Immature natural killer cell (primary cell): ENCODE data around the gene FIBIN. TPM values are rescaled to one million over a fixed set of nuclear protein-coding genes. Genes with fewer than 3 reads are reported as not detected.
"Not testable (repeated sequence)": the region's sequence is repeated elsewhere in the genome, so short reads cannot be mapped to it uniquely, and the experiment has no call there.

ENCODE experiments used
- DNase-seq, 3 donors: peaks; one replicate each; pipeline ENCODE4 v3.0.0; 2022; ENCODE audit warnings: mixed read lengths in 1 of 3
- H3K27ac Mint-ChIP-seq, 6 donors: one replicate each; pipeline ENCODE4 v1.8.0; 2020; ENCODE audit warnings: mixed read lengths in 6 of 6, mild to moderate bottlenecking in 5 of 6, inconsistent platforms in 4 of 6, moderate library complexity in 3 of 6
- H3K27me3 Mint-ChIP-seq, 3 donors: one replicate each; pipeline ENCODE4 v1.8.0; 2020 to 2021; ENCODE audit warnings: low read depth in 3 of 3, mild to moderate bottlenecking in 3 of 3, mixed read lengths in 3 of 3, moderate library complexity in 3 of 3, inconsistent platforms in 1 of 3
- H3K36me3 Mint-ChIP-seq, 3 donors: one replicate each; pipeline ENCODE4 v1.8.0; 2020; ENCODE audit warnings: mixed read lengths in 3 of 3, inconsistent platforms in 2 of 3, mild to moderate bottlenecking in 2 of 3
- H3K4me1 Mint-ChIP-seq, 2 donors: one replicate each; pipeline ENCODE4 v1.8.0; 2020; ENCODE audit warnings: inconsistent platforms in 2 of 2, mild to moderate bottlenecking in 2 of 2, mixed read lengths in 2 of 2, moderate library complexity in 1 of 2
- H3K4me3 Mint-ChIP-seq, 5 donors: one replicate each; pipeline ENCODE4 v1.8.0; 2020; ENCODE audit warnings: mild to moderate bottlenecking in 5 of 5, mixed read lengths in 5 of 5, inconsistent platforms in 3 of 5, moderate library complexity in 3 of 5
- H3K9me3 Mint-ChIP-seq, 6 donors: one replicate each; pipeline ENCODE4 v1.8.0; 2020; ENCODE audit warnings: mild to moderate bottlenecking in 6 of 6, mixed read lengths in 6 of 6, inconsistent platforms in 4 of 6, moderate library complexity in 3 of 6
- polyA plus RNA-seq, 3 donors: library from polyadenylated mRNA; unstranded; fragments of 300-500 nt; fragmentation: Illumina TruSeq; gene quantifications; one replicate each; pipeline ENCODE4 v1.2.3, GENCODE V29; 2021

Gene FIBIN
- polyA plus RNA-seq, 3 donors from 2014 or later: not detected

- H3K27me3 Mint-ChIP-seq: no peaks in the 10 kb centered on the region
- peaks cover 3 to 34% (median 9%) of the 10 kb centered on the region in 6 donors for H3K9me3 Mint-ChIP-seq
- H3K27ac Mint-ChIP-seq: no peak overlapping the region
- no peak overlapping the region for H3K4me3 Mint-ChIP-seq
- no peaks in the 10 kb centered on the region for H3K4me1 Mint-ChIP-seq
- H3K36me3 Mint-ChIP-seq: no peaks in the 10 kb centered on the region
- no peak for DNase-seq
Observed at GRCh38 chr11:26960281-26960680, 33.6 kb upstream of the FIBIN start.

GRCh38 chr11:26963764-26964163 lies 30.1 kb upstream of the FIBIN start:
- Mint-ChIP-seq H3K27me3 (no peaks in the 10 kb centered on the region), H3K27ac (no peak overlapping the region), H3K4me3 (no peak overlapping the region), H3K36me3 (no peaks in the 10 kb centered on the region), H3K4me1 (no peaks in the 10 kb centered on the region), H3K9me3 (peaks cover 1 to 30% (median 9%) of the 10 kb centered on the region in 6 donors)
- DNase-seq: no peak

- Mint-ChIP-seq H3K36me3 (no peaks in the 10 kb centered on the region), H3K9me3 (peaks cover 1 to 27% (median 9%) of the 10 kb centered on the region in 6 donors), H3K27me3 (no peaks in the 10 kb centered on the region), H3K27ac (no peak overlapping the region), H3K4me3 (no peak overlapping the region), H3K4me1 (no peaks in the 10 kb centered on the region)
- no peak for DNase-seq
Observed at GRCh38 chr11:26964339-26964738, 29.6 kb upstream of the FIBIN start.

- not testable (repeated sequence) for H3K4me3 Mint-ChIP-seq, H3K27me3 Mint-ChIP-seq, H3K36me3 Mint-ChIP-seq, H3K4me1 Mint-ChIP-seq, H3K27ac Mint-ChIP-seq, DNase-seq
- H3K9me3 Mint-ChIP-seq: peaks cover 1 to 24% (median 7%) of the 10 kb centered on the region in 6 donors
Observed at GRCh38 chr11:26964847-26965485, 28.9 kb upstream of the FIBIN start.

- H3K36me3 Mint-ChIP-seq: no peaks in the 10 kb centered on the region
Observed at GRCh38 chr11:26971961-26972360, 22.0 kb upstream of the FIBIN start.

GRCh38 chr11:26974069-26974783 lies 19.7 kb upstream of the FIBIN start:
- Mint-ChIP-seq H3K36me3 (no peaks in the 10 kb centered on the region), H3K27ac (no peak overlapping the region), H3K4me3 (no peak overlapping the region), H3K4me1 (no peaks in the 10 kb centered on the region), H3K9me3 (peaks cover 0 to 24% (median 10%) of the 10 kb centered on the region in 6 donors), H3K27me3 (no peaks in the 10 kb centered on the region)
- DNase-seq: no peak

More at GRCh38 chr11:26971961-26972360, 22.0 kb upstream of the FIBIN start:
- no peaks in the 10 kb centered on the region for H3K4me1 Mint-ChIP-seq
- no peaks in the 10 kb centered on the region for H3K27me3 Mint-ChIP-seq
- no peak overlapping the region for H3K4me3 Mint-ChIP-seq
- no peak for DNase-seq
- H3K9me3 Mint-ChIP-seq: peaks cover 0 to 15% (median 2%) of the 10 kb centered on the region in 6 donors
- H3K27ac Mint-ChIP-seq: no peak overlapping the region

- Mint-ChIP-seq H3K27me3 (no peaks in the 10 kb centered on the region), H3K36me3 (no peaks in the 10 kb centered on the region), H3K27ac (no peak overlapping the region), H3K9me3 (peaks cover 2 to 29% (median 16%) of the 10 kb centered on the region in 6 donors), H3K4me1 (no peaks in the 10 kb centered on the region), H3K4me3 (no peak overlapping the region)
- DNase-seq: no peak
Observed at GRCh38 chr11:26974996-26975395, 18.9 kb upstream of the FIBIN start.

- H3K27me3 Mint-ChIP-seq: no peaks in the 10 kb centered on the region
Observed at GRCh38 chr11:26976389-26976788, 17.5 kb upstream of the FIBIN start.

GRCh38 chr11:26977209-26977608 lies 16.7 kb upstream of the FIBIN start:
- H3K9me3 Mint-ChIP-seq: peaks cover 11 to 38% (median 20%) of the 10 kb centered on the region in 6 donors
- not testable (repeated sequence) for H3K4me1 Mint-ChIP-seq, H3K27ac Mint-ChIP-seq, H3K27me3 Mint-ChIP-seq, DNase-seq, H3K4me3 Mint-ChIP-seq, H3K36me3 Mint-ChIP-seq

More at GRCh38 chr11:26976389-26976788, 17.5 kb upstream of the FIBIN start:
- Mint-ChIP-seq H3K9me3 (peaks cover 11 to 34% (median 19%) of the 10 kb centered on the region in 6 donors), H3K4me3 (no peak overlapping the region), H3K4me1 (no peaks in the 10 kb centered on the region), H3K27ac (no peak overlapping the region), H3K36me3 (no peaks in the 10 kb centered on the region)
- no peak for DNase-seq

- Mint-ChIP-seq H3K4me1 (no peaks in the 10 kb centered on the region), H3K27ac (no peak overlapping the region), H3K4me3 (no peak overlapping the region), H3K27me3 (no peaks in the 10 kb centered on the region), H3K9me3 (peaks cover 24 to 47% (median 33%) of the 10 kb centered on the region in 6 donors), H3K36me3 (peaks cover 0 to 3% (median 0%) of the 10 kb centered on the region in 3 donors)
- DNase-seq: no peak
Observed at GRCh38 chr11:26983645-26984044, 10.3 kb upstream of the FIBIN start.

- no peak for DNase-seq
- Mint-ChIP-seq H3K4me3 (no peak overlapping the region), H3K4me1 (no peaks in the 10 kb centered on the region), H3K27ac (no peak overlapping the region), H3K9me3 (peaks cover 18 to 38% (median 24%) of the 10 kb centered on the region in 6 donors), H3K36me3 (peaks cover 0 to 3% (median 0%) of the 10 kb centered on the region in 3 donors), H3K27me3 (no peaks in the 10 kb centered on the region)
Observed at GRCh38 chr11:26985470-26985869, 8.4 kb upstream of the FIBIN start.

GRCh38 chr11:26985943-26986342 lies 8.0 kb upstream of the FIBIN start:
- H3K4me1 Mint-ChIP-seq: no peaks in the 10 kb centered on the region
- H3K4me3 Mint-ChIP-seq: no peak overlapping the region
- H3K27ac Mint-ChIP-seq: no peak overlapping the region

GRCh38 chr11:26987272-26987671 lies 6.6 kb upstream of the FIBIN start:
- Mint-ChIP-seq H3K4me3 (no peak overlapping the region), H3K27me3 (no peaks in the 10 kb centered on the region), H3K27ac (no peak overlapping the region), H3K36me3 (peaks cover 0 to 3% (median 0%) of the 10 kb centered on the region in 3 donors), H3K9me3 (peaks cover 12 to 34% (median 17%) of the 10 kb centered on the region in 6 donors), H3K4me1 (no peaks in the 10 kb centered on the region)
- DNase-seq: no peak

More at GRCh38 chr11:26985943-26986342, 8.0 kb upstream of the FIBIN start:
- Mint-ChIP-seq H3K27me3 (no peaks in the 10 kb centered on the region), H3K9me3 (peaks cover 18 to 38% (median 21%) of the 10 kb centered on the region in 6 donors), H3K36me3 (peaks cover 0 to 3% (median 0%) of the 10 kb centered on the region in 3 donors)
- no peak for DNase-seq

GRCh38 chr11:26987731-26988130 lies 6.2 kb upstream of the FIBIN start:
- H3K4me1 Mint-ChIP-seq: no peaks in the 10 kb centered on the region
- H3K9me3 Mint-ChIP-seq: peaks cover 11 to 29% (median 14%) of the 10 kb centered on the region in 6 donors
- H3K4me3 Mint-ChIP-seq: no peak overlapping the region
- no peak for DNase-seq
- H3K36me3 Mint-ChIP-seq: peaks cover 0 to under 1% (median 0%) of the 10 kb centered on the region in 3 donors
- H3K27ac Mint-ChIP-seq: no peak overlapping the region
- H3K27me3 Mint-ChIP-seq: no peaks in the 10 kb centered on the region
